A549 (cell line): ENCODE data around the gene SMTN. TPM values are rescaled to one million over a fixed set of nuclear protein-coding genes. Genes with fewer than 3 reads are reported as not detected.

Experiments
- ATAC-seq, 2 experiments: fragments of 200-7000 bp in 1 of 2; fragments of >200 bp in 1 of 2; cut with Nextera tagmentation in 1 of 2; cut with Tn5 transposase in 1 of 2; 3 replicates each; pipeline versions ENCODE4 v1.8.0 to v1.9.1; 2018 to 2020; ENCODE audit warnings: mild to moderate bottlenecking in 1 of 2, moderate library complexity in 1 of 2
- CTCF ChIA-PET: fragments of 300-600 bp; sonication (Branson Sonifier 250); formaldehyde crosslinking; extraction: SDS; loops from one replicate; lab custom pipeline; 2021; ENCODE audit warnings: antibody characterized with exemption, inconsistent platforms; lab: Yijun Ruan, JAX
- POLR2A ChIA-PET: fragments of 350-600 bp; formaldehyde crosslinking; extraction: SDS; loops from one replicate; lab custom pipeline; 2021; ENCODE audit warnings: antibody characterized with exemption, inconsistent platforms; lab: Yijun Ruan, JAX
- DNase-seq, 2 experiments: peaks; one replicate each; pipeline versions ENCODE4 v3.0.0 to v3.0.0-alpha.2; 2011 to 2016; ENCODE audit warnings: low read depth in 1 of 2, low spot score in 1 of 2
- FAIRE-seq: peaks from 2 replicates; lab custom pipeline; 2011; peaks lifted over from hg19 to GRCh38; lab: Jason Lieb, UNC
- H3K27ac ChIP-seq, 2 experiments: fragments of >200 bp; sonication (Bioruptor Twin); formaldehyde crosslinking; 3 replicates each; pipeline ENCODE4 v1.5.1; 2016 to 2017
- H3K4me1 ChIP-seq: fragments of >200 bp; sonication (Bioruptor Twin); formaldehyde crosslinking; 3 replicates; pipeline ENCODE4 v1.6.1; 2016
- H3K4me2 ChIP-seq: fragments of >200 bp; sonication (Bioruptor Twin); formaldehyde crosslinking; 3 replicates; pipeline ENCODE4 v1.6.1; 2016
- H3K4me3 ChIP-seq: fragments of >200 bp; sonication (Bioruptor Twin); formaldehyde crosslinking; 3 replicates; pipeline ENCODE4 v1.5.1; 2016
- H3K9me3 ChIP-seq: fragments of >200 bp; sonication (Bioruptor Twin); formaldehyde crosslinking; 3 replicates; pipeline ENCODE4 v1.6.1; 2016
- BHLHE40 ChIP-seq: IDR thresholded peaks from 2 replicates; pipeline ENCODE4 v1.6.1; 2012; ENCODE audit warnings: low read depth, low read length, inconsistent platforms
- CBX2 ChIP-seq: fragments of 200-600 bp; sonication (generic); IDR thresholded peaks from 2 replicates; pipeline ENCODE4 v1.6.1; 2016; ENCODE audit warnings: low read depth, mild to moderate bottlenecking, borderline replicate concordance
- CBX8 ChIP-seq: fragments of 200-600 bp; sonication (generic); IDR thresholded peaks from 2 replicates; pipeline ENCODE4 v1.6.1; 2016
- CTCF ChIP-seq: fragments of >200 bp; sonication (Bioruptor Twin); formaldehyde crosslinking; IDR thresholded peaks from 3 replicates; pipeline ENCODE4 v1.5.1; 2016
- EHMT2 ChIP-seq: fragments of 200-600 bp; sonication (generic); IDR thresholded peaks from 2 replicates; pipeline ENCODE4 v1.6.1; 2016; ENCODE audit warnings: antibody characterized with exemption, low read depth, mild to moderate bottlenecking, moderate library complexity
- ESRRA ChIP-seq: fragments of 150-350 bp; IDR thresholded peaks from 2 replicates; pipeline ENCODE4 v1.6.1; 2014; ENCODE audit warnings: mild to moderate bottlenecking, low read length, borderline replicate concordance
- FOSB ChIP-seq: fragments of 250-450 bp; sonication (Bioruptor Pico); IDR thresholded peaks from 2 replicates; pipeline ENCODE4 v1.5.0; 2020; ENCODE audit warnings: mild to moderate bottlenecking, moderate library complexity
- GATA3 ChIP-seq: IDR thresholded peaks from 2 replicates; pipeline ENCODE4 v1.6.1; 2012; ENCODE audit warnings: borderline replicate concordance
- HDAC2 ChIP-seq: fragments of 200-600 bp; sonication (generic); IDR thresholded peaks from 2 replicates; pipeline ENCODE4 v1.6.1; 2016
- HOXB5 ChIP-seq: fragments of 250-450 bp; sonication (Bioruptor Pico); IDR thresholded peaks from 2 replicates; pipeline ENCODE4 v1.5.0; 2020; ENCODE audit warnings: mild to moderate bottlenecking, moderate library complexity
- KDM5A ChIP-seq: fragments of 200-600 bp; sonication (generic); IDR thresholded peaks from 2 replicates; pipeline ENCODE4 v1.6.1; 2016; ENCODE audit warnings: antibody characterized with exemption, mild to moderate bottlenecking
- NPAS2 ChIP-seq: fragments of 250-450 bp; sonication (Bioruptor Pico); IDR thresholded peaks from 2 replicates; pipeline ENCODE4 v1.8.0; 2022; ENCODE audit warnings: mild to moderate bottlenecking, moderate library complexity, borderline replicate concordance
- PBX3 ChIP-seq: IDR thresholded peaks from 2 replicates; pipeline ENCODE4 v1.6.1; 2012
- RAD21 ChIP-seq, 2 experiments: fragments of >200 bp in 1 of 2; sonication (Bioruptor Twin) in 1 of 2; formaldehyde crosslinking in 1 of 2; IDR thresholded peaks in 1 of 2; conservative IDR thresholded peaks in 1 of 2; 2 replicates in 1 of 2; 3 replicates in 1 of 2; pipeline ENCODE4 v1.6.1; 2012 to 2018; ENCODE audit warnings: inconsistent platforms in 1 of 2
- RCOR1 ChIP-seq: fragments of 150-350 bp; IDR thresholded peaks from 2 replicates; pipeline ENCODE4 v1.6.1; 2014; ENCODE audit warnings: antibody characterized with exemption, low read length, low read depth
- REST ChIP-seq: fragments of 200-600 bp; sonication (generic); IDR thresholded peaks from 2 replicates; pipeline ENCODE4 v1.6.1; 2016; ENCODE audit warnings: antibody characterized with exemption, mild to moderate bottlenecking, moderate library complexity
- SMC3 ChIP-seq: fragments of >200 bp; sonication (Bioruptor Twin); formaldehyde crosslinking; IDR thresholded peaks from 3 replicates; pipeline ENCODE4 v1.6.1; 2018; ENCODE audit warnings: inconsistent platforms
- ZNF302 ChIP-seq: fragments of 250-450 bp; sonication (Bioruptor Pico); IDR thresholded peaks from 2 replicates; pipeline ENCODE4 v1.9.0; 2021; ENCODE audit warnings: inconsistent platforms, mild to moderate bottlenecking, moderate library complexity
- WGBS: methylation state at CpG from one replicate; pipeline ENCODE4 v1.1.6; 2017; ENCODE audit errors: missing lambda C conversion rate; 5-methylcytosine and 5-hydroxymethylcytosine counted together
- polyA plus RNA-seq, 4 experiments: library from polyadenylated mRNA; depleted of rRNA in 3 of 4; stranded (reverse); fragments of >200 nt; fragmentation: RNase III in 1 of 4; extraction: RNeasy Plus Mini Kit Qiagen cat#74134 plus additional on column Dnase treatment in 1 of 4; gene quantifications; 2 replicates in 3 of 4; 3 replicates in 1 of 4; pipeline ENCODE4 v1.2.3, GENCODE V29; 2011 to 2017

SMTN gene
- polyA plus RNA-seq, 2 of the 4 experiments (the other 2 are of a cell fraction) = 12.7 to 33.1 TPM

GRCh38 chr22:31139866-31140716 is 59.0 kb downstream of the SMTN start, which contains the start of gene PLA2G3:
TSS of gene PLA2G3 (minus strand) at chr22:31140508. CDS start at chr22:31140354, 154 bp downstream.
- ChIA-PET POLR2A (no interaction called here), CTCF (interaction anchor here (0.6 to 2.9 kb wide), 4 partner anchors 12 to 210 kb away, joined by 3 to 12 read pairs (median 4); partner anchors contain the start of gene SELENOM)
- Histone ChIP-seq H3K27ac (no peak within 1 kb of the TSS), H3K4me3 (no peak within 1 kb of the TSS), H3K4me1 (no peaks in the 10 kb centered on the region), H3K4me2 (no peak within 1 kb of the TSS), H3K9me3 (no peaks in the 10 kb centered on the region)
- ATAC-seq (peak in 1 of 2 experiments; percentile 28; a peak in 2 of 6 replicates), DNase-seq (no peak), FAIRE-seq (no peak)
- TF ChIP-seq HDAC2 (no peak), REST (no peak), CTCF (no peak), GATA3 (no peak)
- WGBS = 69% methylated on average over 12 of the region's 24 CpGs

- ATAC-seq = no peak; a peak in 1 of 6 replicates
- Histone ChIP-seq H3K4me2 (no peak overlapping the region), H3K27ac (no peak overlapping the region), H3K9me3 (no peaks in the 10 kb centered on the region), H3K4me3 (no peak overlapping the region), H3K4me1 (no peaks in the 10 kb centered on the region)
- POLR2A ChIA-PET = no interaction called here
- no peak for TF ChIP-seq ZNF302 (CRISPR knock-in tag)
- no peak for TF ChIP-seq CBX8
- TF ChIP-seq HOXB5 (CRISPR knock-in tag) = no peak
- no peak for TF ChIP-seq EHMT2
- TF ChIP-seq ESRRA = no peak
- no peak for TF ChIP-seq SMC3
- no peak for TF ChIP-seq NPAS2
- no peak for TF ChIP-seq RAD21 (conservative IDR thresholded peaks at IDR 0.05 in 1 of 2, IDR thresholded peaks at IDR 0.05 in 1 of 2)
- TF ChIP-seq CBX2 = no peak
- TF ChIP-seq FOSB (CRISPR knock-in tag) = no peak
- TF ChIP-seq BHLHE40 = no peak
- no peak for TF ChIP-seq KDM5A
- TF ChIP-seq RCOR1 = no peak
- TF ChIP-seq PBX3 = no peak
- CTCF ChIA-PET = interaction anchor here (1.1 to 2.9 kb wide), 3 partner anchors 33 to 52 kb away, joined by 3 to 12 read pairs (median 4); partner anchors contain the start of gene SELENOM
- DNase-seq = no peak
- 60% methylated on average over 3 of the region's 5 CpGs for WGBS
- no peak for FAIRE-seq
These were observed 59.6 kb downstream of the SMTN start for GRCh38 chr22:31140746-31141145.
